ENCODE measurements around the gene WNK1.

GRCh38 chr12:943051-943450 lies 190.7 kb downstream of the WNK1 start:
- TF ChIP-seq CTCF (IDR thresholded peaks at IDR 0.05) (no peak), POLR2A (IDR thresholded peaks at IDR 0.05) (no peak)

Data from heart left ventricle (tissue), 13 donors.